Gastrocnemius medialis (tissue), 4 donors: ENCODE measurements around the gene PARD3B.

Experiments used
- POLR2A ChIP-seq, 2 donors: fragments of 450-650 bp; IDR thresholded peaks; one replicate each; pipeline ENCODE4 v1.6.1; 2017; ENCODE audit warnings: antibody characterized with exemption in 2 of 2, mild to moderate bottlenecking in 2 of 2, moderate library complexity in 2 of 2
- TF ChIP-seq, protein P1 (sequence below), 5 experiments: fragments of 450-650 bp in 3 of 5; fragments of 200-600 bp in 2 of 5; sonication (generic) in 2 of 5; IDR thresholded peaks in 4 of 5; conservative IDR thresholded peaks in 1 of 5; 1 replicate in 4 of 5; 2 replicates in 1 of 5; pipeline ENCODE4 v1.5.1; 2016 to 2019; ENCODE audit warnings: antibody characterized with exemption in 5 of 5, mild to moderate bottlenecking in 3 of 5, moderate library complexity in 3 of 5

DNA sequence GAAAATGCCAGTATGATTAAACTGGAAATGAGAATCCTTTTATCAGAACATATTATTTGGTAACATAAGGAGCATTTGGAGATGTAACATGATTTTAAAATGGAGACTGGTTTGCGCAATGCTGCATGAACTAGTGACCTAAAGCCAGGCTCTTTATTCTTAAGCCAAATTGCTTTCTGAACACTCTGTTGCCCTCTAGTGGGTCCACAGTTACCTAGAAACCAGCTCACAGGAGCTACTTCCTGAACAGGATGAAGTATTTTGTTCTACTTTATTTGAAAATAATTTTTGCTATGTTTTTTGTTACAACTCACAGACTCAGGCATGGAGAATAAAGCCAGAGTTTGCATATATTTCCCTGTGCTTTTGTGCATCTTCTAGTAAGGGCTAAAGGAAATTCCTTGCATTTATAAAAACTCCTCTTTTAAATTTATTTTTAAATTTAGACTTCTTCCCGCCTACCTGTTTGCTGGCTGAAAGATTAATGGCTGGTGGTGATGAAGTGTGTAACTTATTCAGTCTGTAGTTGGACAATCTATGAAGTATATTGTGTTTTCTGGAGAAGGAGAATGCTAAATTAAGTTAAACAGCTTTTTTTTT is 146.7 kb downstream of the PARD3B start:
- TF ChIP-seq, protein P1, sequence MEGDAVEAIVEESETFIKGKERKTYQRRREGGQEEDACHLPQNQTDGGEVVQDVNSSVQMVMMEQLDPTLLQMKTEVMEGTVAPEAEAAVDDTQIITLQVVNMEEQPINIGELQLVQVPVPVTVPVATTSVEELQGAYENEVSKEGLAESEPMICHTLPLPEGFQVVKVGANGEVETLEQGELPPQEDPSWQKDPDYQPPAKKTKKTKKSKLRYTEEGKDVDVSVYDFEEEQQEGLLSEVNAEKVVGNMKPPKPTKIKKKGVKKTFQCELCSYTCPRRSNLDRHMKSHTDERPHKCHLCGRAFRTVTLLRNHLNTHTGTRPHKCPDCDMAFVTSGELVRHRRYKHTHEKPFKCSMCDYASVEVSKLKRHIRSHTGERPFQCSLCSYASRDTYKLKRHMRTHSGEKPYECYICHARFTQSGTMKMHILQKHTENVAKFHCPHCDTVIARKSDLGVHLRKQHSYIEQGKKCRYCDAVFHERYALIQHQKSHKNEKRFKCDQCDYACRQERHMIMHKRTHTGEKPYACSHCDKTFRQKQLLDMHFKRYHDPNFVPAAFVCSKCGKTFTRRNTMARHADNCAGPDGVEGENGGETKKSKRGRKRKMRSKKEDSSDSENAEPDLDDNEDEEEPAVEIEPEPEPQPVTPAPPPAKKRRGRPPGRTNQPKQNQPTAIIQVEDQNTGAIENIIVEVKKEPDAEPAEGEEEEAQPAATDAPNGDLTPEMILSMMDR (IDR thresholded peaks at IDR 0.05 in 4 of 5, conservative IDR thresholded peaks at IDR 0.05 in 1 of 5): peak; percentile 33 to 80 (median 73)
- no peak for TF ChIP-seq POLR2A (IDR thresholded peaks at IDR 0.05)
